ENCODE results near the gene TAB2.
A peak's percentile ranks its signal among the peaks of the same experiment; 100 is the strongest.

TAB2 gene

DNA sequence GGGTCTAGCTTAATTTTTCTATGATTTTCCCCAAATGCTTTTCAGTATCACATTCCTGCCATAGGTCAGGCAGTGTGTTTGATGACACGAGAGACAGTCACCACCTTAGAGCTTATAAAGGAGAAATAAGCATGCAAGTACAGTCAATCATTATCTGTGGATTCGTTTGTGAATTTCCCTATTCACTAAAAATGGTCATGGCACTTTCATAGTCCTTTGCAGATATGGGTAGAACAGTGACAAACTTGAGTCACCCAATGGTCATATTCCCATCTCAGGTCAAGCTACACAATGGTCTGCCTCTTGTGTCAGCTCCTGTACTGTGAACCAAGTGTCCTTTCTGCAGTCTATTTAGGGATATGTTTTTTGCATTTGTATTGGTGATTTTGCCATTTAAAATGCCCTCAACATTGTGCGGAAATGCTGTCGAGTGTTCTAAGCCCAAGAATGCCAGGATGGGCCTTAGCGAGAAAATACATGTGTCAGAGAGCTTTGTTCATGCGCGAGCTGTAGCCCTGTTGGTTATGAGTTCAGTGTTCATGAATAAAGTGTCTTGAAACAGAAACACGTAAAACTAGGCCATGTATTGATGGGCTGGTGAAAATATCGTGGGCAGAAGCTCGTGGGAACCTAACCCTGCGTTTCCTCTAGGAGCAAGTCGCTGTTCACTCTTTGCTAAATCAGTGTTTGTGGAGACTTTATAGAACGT is 102.3 kb downstream of the TAB2 start:
- no peak for DNase-seq (ENCODE audit: low spot score)

DNA sequence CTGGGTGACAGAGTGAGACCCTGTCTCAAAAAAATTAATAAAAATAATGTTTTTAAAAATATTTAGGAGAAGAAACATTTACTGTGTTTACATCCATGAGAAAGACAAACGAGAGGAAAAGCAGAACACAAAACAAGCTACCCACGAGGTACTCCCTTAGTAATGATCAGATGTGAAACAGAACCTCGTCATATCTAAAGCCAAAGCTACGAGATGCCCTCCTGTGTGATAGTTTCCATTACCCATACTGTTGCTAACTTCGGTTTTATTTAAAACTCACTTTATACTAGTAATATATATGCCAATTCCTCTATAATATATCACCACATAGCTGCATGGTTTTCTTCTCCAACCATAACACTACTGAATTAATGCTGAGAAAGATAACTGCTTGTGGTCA is 103.6 kb downstream of the TAB2 start:
- DNase-seq (ENCODE audit: low spot score) = no peak

DNA sequence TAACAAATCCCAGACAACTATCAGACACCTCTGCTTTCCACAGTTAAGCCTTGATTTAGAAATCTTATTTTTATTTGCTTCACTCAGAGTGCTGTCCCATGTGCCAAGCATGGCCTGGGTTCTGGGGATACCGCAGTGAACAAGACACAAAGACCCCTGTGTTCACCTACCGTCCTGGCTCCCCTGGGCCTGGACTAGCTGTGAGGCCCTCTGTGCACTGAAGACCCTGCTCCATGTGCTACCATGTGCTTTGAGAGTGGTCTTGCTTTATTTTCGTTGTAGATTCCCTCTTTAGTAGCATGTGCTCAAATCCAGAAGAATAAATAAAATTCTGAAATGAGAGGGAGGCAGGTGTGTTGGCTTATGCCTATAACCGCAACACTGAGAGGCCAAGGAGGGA is 105.1 kb downstream of the TAB2 start:
- no peak for DNase-seq (ENCODE audit: low spot score)

DNA sequence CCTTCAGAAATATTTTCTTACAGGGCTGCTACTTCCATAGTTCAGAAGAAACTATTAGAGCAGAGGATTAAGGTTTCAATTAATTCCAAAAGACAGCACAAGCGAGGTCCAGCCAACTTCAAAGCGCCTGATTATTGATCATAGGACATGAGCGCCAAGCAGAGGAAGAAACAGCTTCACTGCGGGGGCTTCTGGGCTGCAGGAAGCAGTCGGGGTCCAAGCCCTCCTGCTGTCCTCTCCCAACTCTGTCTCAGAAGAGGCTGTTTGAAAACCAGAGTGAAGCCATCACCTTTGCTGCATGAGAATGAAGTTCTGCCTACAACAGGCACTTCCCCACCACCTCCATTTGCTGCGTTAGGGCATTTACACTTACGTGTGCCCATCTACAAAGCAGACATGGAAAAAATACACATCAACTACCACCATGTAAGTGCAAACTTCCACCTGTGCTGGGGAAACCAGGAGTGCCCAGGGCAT is 106.5 kb downstream of the TAB2 start:
- no peak for DNase-seq (ENCODE audit: low spot score)

DNA sequence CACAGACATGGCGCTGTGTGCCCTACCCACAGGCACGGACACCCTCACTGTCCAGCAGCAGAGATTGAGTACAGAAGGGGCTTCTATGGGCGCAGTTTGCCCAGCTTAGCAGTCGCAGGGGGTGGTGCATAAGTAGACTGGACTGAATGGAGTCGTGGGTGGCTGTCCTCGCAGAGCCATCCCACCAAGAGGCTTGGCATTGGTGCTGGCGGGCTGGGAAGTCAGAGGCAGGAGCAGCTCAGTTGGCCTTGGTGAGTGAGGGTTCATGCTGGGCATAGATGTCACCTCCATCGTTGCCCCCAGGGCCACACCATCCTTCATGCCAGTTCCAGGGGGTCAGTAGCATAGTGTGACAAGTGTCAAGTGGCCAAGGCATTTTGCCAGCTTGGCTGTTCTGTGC is 107.7 kb downstream of the TAB2 start:
- DNase-seq (ENCODE audit: low spot score) = no peak

DNA sequence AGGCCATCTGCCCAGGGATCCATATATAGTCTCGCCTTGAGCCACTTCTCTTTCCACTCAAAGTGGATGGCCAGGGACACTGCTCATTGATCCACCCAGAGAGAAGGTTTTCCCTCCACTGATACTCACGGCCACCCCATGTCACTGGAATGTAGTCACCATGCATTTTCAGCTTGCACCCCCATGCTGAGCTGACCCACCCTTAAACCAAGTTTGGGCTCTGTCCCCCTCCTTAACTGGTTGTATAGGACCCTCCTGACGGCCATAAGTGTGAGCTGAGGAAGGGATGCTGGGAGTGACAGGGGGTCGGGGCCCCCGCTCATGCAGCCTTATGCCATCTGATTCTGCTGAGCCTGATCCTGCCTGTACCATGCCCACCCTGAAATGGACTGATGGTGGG is 108.2 kb downstream of the TAB2 start:
- DNase-seq (ENCODE audit: low spot score) = no peak

DNA sequence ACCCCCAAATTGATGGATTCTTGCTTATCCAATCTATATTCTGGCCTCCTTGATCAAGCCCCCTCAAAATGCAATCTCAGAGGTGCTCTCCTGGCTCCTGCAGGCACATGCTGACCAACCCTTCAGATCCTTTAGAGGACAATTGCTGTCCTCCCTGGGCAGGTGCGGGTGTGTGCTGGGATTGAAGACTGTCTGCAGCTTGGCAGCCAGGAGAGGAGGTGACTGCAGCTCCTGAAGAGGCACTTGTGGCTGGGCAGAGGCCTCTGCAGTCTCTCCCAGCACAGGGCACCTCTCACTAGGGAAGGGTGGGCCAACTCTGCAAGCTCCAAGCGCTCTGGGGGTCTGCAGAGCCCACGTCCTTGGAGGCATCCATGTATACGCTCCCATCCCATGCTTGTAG is 111.1 kb downstream of the TAB2 start:
- DNase-seq (ENCODE audit: low spot score) = no peak

DNA sequence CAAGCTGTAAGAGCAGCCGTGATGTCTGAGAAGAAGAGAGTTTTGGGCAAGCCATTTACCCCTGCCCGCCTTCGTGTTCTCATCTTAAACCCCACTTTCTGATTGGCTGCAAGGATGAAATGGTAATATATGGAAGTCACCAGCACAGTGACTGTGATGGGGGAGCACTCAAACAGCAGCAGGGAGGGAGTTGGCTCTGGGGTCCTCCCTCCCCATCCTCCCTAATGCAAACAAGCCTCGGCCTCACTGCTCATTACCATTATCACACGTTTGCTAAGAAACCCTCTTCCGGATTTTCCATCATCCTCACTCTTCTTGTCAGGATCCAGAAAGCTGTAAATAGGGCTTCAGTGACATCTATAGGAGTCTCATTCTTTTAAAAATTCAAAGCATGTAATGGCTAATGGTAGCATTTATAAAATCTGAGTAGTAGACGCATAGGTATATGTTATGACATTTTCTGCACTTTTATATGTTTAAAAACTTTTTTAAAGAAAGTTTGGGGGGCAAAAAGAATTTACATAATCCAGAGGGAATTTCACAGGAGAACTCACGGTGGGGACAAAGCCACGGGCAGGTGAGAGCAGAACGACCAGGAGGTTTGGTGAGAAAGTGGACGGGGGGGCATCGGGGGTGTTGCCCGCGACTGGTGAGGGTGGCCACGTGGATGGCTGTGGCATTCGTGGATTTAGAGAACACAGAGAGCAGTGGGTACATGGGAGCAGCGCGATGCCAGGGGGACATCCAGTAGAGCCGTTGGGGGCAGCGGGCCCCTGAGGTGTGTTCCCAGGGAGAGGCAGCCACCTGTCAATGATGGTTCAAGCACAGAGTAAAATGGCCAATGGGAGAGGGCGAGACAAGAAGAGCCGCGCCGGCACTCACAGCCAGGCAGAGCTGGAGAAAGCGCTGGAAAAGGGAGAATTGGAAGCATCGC is 112.2 kb downstream of the TAB2 start:
- no peak for DNase-seq (ENCODE audit: low spot score)

DNA sequence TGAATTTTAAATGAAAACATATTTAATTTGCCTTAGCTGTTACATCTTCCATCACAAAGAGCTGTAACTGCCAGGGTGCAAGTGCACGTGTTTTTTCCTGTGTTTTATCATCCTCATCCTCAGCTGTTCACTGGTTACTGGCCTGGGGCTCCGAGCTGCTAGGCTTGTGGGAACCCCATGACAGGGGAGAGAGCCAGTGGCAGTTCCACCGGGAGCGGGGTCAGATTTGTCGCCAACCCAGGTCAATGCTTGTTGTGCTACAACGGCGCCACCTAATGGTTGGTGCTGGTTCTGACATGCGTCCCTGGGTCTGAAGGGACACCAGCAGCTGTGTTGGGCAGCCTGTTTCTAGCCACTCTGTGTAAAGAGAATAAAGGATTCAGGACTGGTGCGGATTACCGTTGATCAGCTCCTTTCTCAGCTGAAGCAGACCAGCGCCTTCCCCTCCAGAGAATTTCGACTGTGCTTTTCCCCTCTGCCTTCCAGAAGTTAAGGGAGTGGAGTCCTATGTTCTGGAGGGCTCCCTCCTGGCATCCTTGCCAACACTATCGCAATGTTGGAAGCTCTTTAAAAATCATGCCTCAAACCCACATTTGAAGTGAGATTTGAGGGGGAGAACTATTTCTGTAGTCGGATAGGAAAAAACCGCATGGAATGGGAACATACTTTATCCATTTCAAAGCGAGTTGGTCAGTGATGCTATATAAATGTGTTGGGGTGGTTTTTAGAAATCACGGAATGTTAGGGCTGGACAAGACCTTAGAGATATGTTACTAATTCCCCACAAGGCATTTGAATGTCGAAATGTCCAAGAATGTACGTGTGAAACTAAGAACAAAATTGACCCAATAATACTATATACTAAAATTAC is 114.6 kb downstream of the TAB2 start:
- DNase-seq (ENCODE audit: low spot score) = peak; percentile 79

DNA sequence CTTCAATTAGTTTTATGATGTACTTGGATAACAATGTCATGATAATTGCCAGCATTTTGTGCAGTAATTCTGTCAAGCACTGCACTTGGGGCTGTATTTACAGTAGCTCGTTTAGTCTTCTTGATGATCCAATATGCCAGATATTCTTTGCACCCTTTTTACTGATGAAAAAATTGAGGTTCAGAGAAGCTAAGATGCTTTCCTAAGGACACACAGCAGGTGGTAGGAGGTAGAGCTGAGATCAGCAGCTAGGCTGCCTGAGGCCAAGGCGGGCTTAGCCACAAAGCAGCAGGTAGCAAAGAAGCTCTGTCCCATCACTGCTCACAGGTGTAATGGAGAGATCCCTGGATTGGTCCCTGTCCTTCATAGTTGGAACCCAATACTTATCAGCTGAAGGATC is 115.9 kb downstream of the TAB2 start:
- DNase-seq (ENCODE audit: low spot score) = no peak

DNA sequence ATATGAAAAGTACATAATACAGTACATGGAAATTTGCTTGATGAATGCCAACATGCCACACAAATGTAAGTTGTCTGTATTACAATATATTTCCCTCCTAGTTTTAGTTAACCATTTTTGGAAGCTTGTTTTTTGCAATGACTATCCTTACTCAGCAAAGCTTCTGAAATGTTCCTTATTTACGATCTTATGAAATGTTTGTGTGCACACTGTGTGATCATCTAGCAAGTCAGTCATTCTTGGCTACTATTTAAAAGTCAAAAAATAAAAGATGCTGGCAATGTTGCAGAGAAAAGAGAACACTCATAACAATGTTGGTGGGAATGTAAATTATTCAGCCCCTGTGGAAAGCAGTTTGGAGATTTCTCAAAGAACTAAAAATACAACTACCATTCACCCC is 116.4 kb downstream of the TAB2 start:
- DNase-seq (ENCODE audit: low spot score) = no peak

DNA sequence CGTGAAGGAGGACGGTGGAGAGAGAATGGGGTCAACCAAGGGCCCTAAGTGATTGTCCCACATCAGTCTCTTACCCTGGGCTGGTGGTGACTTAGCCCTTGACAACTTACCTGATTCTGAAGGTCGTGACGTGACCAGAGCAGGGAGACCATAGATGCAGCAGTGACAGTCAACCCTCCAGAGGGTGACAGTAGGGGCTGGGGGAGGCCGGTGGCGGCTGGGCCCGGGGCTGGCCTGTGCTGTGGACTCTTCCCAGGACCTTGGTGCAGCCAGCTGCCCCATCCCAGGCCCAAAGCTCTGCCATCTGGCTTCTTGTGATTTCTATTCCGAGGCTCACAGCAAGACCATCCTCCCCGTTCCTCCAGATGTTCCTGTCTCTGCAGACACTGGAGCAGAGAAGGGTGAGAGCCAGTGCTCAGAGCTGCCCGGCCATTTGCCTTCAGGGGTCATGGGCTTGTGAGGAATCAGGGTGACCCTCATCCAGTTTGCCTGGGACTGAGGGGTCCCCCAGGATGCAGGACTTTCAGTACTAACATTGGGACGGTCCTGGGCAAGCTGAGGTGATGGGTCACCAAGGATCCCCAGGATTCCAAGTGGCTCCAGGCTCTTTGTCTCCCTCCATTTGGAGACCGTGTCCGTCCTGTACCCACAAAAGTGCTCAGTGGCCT is 118.5 kb downstream of the TAB2 start:
- no peak for DNase-seq (ENCODE audit: low spot score)

DNA sequence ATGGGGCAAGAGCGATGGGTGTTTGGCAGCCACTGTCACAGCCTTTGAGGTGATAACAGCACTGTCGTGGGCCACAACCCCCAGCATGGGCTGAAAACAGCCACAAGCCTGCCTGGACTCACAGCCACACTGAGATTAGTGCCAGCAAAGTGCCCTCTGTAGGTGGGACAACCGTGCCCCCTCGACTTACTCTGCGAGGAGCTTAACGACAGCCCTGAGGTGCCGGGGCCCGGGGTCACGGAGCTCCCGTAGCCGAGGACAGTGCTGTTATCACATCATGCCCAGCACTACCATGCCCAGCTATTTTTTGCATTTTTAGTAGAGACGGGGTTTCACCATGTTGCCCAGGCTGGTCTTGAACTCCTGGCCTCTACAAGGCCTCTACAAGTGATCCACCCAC is 119.1 kb downstream of the TAB2 start:
- DNase-seq (ENCODE audit: low spot score) = no peak

DNA sequence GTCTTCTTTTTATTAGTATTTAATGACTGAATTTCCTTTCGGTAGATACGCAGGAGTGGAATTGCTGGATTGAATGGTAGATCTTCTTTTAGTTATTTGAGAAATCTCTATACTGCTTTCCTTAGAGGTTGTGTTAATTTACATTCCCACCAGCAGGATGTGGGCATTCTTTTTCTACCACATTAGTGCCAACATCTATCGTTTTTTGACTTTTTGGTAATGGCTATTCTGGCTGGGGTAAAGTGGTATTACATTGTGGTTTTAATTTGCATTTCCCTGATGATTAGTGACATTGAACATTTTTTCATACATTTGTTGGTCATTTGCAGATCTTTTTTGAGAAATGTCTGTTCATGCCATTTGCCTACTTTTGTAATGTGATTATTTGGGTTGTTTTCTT is 119.7 kb downstream of the TAB2 start:
- no peak for DNase-seq (ENCODE audit: low spot score)

DNA sequence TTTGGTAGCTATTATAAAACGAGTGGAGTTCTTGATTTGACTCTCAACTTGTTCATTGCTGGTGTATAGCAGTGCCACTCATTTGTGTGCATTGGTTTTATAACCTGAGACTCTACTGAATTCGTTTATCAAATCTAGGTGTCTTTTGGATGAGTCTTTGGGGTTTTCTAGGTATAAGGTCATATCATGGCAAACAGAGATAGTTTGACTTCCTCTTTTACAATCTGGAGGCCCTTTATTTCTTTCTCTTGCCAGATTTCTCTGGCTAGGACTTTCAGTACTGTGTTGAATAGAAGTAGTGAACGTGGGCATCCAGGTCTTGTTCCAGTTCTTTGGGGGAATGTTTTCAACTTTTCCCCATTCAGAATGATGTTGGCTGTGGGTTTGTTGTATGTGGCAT is 121.3 kb downstream of the TAB2 start:
- no peak for DNase-seq (ENCODE audit: low spot score)

DNA sequence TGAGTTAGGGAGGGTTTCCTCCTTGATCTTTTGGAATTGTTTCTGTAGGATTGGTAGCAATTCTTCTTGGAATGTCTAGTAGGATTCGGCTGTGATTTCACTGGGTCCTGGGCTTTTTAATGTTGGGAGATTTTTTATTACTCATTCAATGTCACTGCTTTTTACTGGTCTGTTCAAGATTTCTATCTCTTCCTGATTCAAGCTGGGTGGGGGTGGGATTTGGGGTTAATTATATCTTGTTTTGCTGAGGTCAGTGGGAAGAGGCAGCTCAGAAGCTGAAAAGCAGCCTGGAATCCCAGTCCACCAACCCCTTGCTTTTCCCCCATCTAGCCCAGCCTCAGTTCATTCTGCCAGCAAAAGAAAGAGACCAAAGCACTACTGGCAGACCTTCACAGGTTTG is 122.1 kb downstream of the TAB2 start:
- DNase-seq (ENCODE audit: low spot score) = no peak

DNA sequence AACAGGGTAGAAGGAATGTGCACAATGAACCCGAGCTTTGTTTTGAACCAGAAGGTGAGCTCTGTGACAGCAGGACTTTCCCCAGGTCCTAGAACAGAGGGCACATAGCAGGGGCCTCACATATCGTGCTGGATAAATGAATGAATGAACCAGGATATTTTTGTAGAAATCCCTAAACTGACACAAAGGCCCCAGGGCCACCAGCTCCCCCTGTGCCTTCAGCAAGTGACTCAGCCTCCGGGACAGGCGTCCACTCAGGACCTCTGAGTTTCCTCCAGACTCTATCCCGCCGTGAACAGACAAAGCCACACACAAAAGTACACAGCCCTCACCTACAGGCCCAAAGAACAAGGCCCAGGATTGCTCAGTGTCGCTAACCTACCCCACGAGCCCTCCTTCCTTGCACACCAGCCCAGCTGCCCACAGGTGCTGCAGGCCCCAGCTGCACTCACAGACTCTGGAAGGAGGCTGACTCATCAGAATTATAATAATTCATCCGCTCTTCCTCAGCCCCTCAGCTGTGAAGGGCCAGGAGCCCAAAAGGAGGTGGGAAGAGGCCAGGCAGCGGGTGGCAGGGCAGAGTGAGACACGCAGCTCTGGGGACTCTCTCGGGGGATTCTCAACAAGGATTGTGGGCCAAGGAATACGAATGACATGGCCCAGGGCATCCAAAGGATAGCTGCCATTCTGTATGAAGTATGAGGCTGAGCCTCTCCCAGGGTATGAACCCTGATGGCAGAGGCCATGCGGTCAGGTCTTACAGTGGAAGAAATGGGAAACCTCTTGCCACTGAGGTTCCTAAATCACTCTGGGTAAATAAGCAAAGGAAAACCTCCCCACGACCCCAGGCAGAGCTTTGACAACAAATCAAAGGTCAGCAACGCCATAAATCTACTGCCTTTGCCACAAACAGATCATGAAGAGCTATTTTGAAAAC is 123.5 kb downstream of the TAB2 start:
- DNase-seq (ENCODE audit: low spot score) = no peak

DNA sequence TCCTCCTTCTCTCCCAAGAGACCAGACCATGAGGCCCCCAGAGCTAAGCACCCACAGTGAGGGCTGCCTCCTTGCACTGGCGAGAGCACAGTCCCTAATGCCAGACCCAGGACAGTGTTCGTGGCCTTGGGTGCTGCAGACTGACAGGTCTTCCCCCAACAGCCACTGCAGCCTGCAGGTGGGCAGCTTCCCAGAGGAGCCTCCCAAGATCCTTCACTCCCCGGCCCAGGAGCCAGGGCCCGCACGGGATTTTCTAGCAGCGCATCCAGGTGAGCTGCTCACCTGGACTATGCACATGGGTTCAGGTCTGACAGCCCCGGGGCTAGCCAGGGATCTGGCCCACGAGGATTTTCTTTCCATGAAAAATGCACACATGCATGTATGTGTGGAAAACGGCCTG is 124.2 kb downstream of the TAB2 start:
- no peak for DNase-seq (ENCODE audit: low spot score)

DNA sequence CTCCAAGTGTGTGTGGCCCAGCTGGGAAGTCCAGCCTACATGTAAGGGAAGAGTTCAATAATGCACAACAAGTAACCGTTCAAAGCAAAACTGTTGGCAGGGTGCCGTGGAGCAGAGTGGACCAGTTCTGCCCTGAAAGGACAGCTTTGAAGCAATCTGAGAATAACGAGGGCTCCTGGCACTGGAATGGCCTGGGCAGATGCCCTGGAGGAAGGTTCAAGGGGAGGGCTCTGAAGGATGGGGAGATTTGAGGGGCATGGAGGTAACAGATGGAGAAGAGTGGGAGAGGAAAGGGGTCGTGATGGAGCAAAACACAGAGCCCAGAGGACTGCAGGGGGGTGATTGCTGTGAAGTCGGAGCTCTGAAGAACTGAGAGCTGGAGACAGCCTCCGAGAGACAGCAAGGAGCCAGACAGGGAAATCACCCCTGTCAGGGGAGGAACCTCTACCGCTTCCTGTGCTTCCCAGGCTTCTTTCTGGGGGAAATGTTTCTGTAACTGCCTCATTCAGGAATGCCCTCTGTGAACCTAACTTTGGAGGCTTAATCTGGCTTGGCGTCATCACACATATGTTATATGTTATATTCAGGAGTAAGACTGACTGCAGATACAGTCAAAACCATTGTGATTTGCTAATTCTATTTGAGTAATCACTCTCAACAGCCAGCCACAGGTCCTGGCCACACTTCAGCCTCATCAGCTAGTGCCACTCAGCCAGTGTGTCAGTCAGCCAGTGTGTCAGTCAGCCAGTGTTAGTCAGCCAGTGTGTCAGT is 126.1 kb downstream of the TAB2 start:
- no peak for DNase-seq (ENCODE audit: low spot score)

Measured in COLO829 (cell line).